ENCODE data around the gene SNRK. TPM values are rescaled to one million over a fixed set of nuclear protein-coding genes. Genes with fewer than 3 reads are reported as not detected.

Gene SNRK
- total RNA-seq, 1 experiment from 2014 or later: 12.7 TPM

GRCh38 chr3:43373560-43373928 lies 87.2 kb downstream of the SNRK start:
- no peaks in the 10 kb centered on the region for H3K36me3 ChIP-seq (ENCODE audit: control insufficient read depth in 1 of 2, insufficient read depth in 2 of 2, low read length in 2 of 2)
- ATAC-seq (no peak), DNase-seq (ENCODE audit: low read depth, low spot score) (no peak)
- no peaks in the 10 kb centered on the region for H3K9me3 ChIP-seq (ENCODE audit: control insufficient read depth in 1 of 2, insufficient read depth in 1 of 2, low read depth in 1 of 2, low read length in 2 of 2)
- H3K9me2 ChIP-seq (ENCODE audit: insufficient read depth): no peaks in the 10 kb centered on the region
- no peaks in the 10 kb centered on the region for H3K4me1 ChIP-seq (ENCODE audit: control insufficient read depth in 1 of 2, insufficient read depth in 2 of 2, low read length in 2 of 2)
- no peak overlapping the region for H3K4me3 ChIP-seq (replicated peaks in 1 of 2; ENCODE audit: low read depth in 1 of 2, low read length in 2 of 2)
- no peaks in the 10 kb centered on the region for H4K20me1 ChIP-seq (ENCODE audit: insufficient read depth)
- no TSS peak for BruUV-seq (replicated peaks)
- no peaks in the 10 kb centered on the region for H3K27me3 ChIP-seq (ENCODE audit: insufficient read depth, low read length)
- ChIA-PET RAD21 (ENCODE audit: low non-redundant PET in 1 of 2, low total read pairs in 2 of 2, uncharacterized antibody in 2 of 2, unreplicated experiment in 2 of 2) (no interaction called here), CTCF (no interaction called here), POLR2A (no interaction called here)
- no peak for TF ChIP-seq SRF (IDR thresholded peaks at IDR 0.05; ENCODE audit: low read depth)
- TF ChIP-seq EZH2 (IDR thresholded peaks at IDR 0.05): no peak
- no peak for TF ChIP-seq POLR2AphosphoS5 (IDR thresholded peaks at IDR 0.05; ENCODE audit: low read depth, low read length)
- TF ChIP-seq FOSL1 (IDR thresholded peaks at IDR 0.05; ENCODE audit: low read depth): no peak
- TF ChIP-seq YY1 (IDR thresholded peaks at IDR 0.05; ENCODE audit: extremely low read depth, insufficient replicate concordance, low read depth, low read length): no peak
- TF ChIP-seq ELF1 (IDR thresholded peaks at IDR 0.05; ENCODE audit: borderline replicate concordance, low read depth): no peak
- no peak for TF ChIP-seq ZFX (IDR thresholded peaks at IDR 0.05)
- TF ChIP-seq, protein P1, sequence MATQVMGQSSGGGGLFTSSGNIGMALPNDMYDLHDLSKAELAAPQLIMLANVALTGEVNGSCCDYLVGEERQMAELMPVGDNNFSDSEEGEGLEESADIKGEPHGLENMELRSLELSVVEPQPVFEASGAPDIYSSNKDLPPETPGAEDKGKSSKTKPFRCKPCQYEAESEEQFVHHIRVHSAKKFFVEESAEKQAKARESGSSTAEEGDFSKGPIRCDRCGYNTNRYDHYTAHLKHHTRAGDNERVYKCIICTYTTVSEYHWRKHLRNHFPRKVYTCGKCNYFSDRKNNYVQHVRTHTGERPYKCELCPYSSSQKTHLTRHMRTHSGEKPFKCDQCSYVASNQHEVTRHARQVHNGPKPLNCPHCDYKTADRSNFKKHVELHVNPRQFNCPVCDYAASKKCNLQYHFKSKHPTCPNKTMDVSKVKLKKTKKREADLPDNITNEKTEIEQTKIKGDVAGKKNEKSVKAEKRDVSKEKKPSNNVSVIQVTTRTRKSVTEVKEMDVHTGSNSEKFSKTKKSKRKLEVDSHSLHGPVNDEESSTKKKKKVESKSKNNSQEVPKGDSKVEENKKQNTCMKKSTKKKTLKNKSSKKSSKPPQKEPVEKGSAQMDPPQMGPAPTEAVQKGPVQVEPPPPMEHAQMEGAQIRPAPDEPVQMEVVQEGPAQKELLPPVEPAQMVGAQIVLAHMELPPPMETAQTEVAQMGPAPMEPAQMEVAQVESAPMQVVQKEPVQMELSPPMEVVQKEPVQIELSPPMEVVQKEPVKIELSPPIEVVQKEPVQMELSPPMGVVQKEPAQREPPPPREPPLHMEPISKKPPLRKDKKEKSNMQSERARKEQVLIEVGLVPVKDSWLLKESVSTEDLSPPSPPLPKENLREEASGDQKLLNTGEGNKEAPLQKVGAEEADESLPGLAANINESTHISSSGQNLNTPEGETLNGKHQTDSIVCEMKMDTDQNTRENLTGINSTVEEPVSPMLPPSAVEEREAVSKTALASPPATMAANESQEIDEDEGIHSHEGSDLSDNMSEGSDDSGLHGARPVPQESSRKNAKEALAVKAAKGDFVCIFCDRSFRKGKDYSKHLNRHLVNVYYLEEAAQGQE (IDR thresholded peaks at IDR 0.05; ENCODE audit: low read depth): no peak
- TF ChIP-seq SP1 (IDR thresholded peaks at IDR 0.05; ENCODE audit: low read depth): no peak
- TF ChIP-seq ZBTB33 (IDR thresholded peaks at IDR 0.05; ENCODE audit: extremely low read depth, insufficient replicate concordance, low read length): no peak
- no peak for TF ChIP-seq ATF3 (IDR thresholded peaks at IDR 0.05)
- H3K9ac ChIP-seq (ENCODE audit: low read length): no peak overlapping the region
- H3K27ac ChIP-seq (ENCODE audit: low read depth, low read length): no peak overlapping the region
- no peak overlapping the region for H3K4me2 ChIP-seq (ENCODE audit: low read length)
- intact Hi-C loops (cut with micrococcal nuclease): no loop called here
- H3K79me2 ChIP-seq (ENCODE audit: insufficient read depth, low read length): no peaks in the 10 kb centered on the region
- H2AFZ ChIP-seq (ENCODE audit: low read depth, low read length, poor library complexity, severe bottlenecking): no peak overlapping the region

All from HCT116 (cell line).